NB4 (cell line): Measurements from ENCODE around the gene SASH1.
A peak's percentile ranks its signal among the peaks of the same experiment; 100 is the strongest.

Experiments used
- DNase-seq: peaks from one replicate; pipeline ENCODE4 v3.0.0; 2010; ENCODE audit warnings: low read depth
- H3K4me3 ChIP-seq: one replicate; pipeline ENCODE4 v1.5.1; 2011; ENCODE audit warnings: mild to moderate bottlenecking, low read depth, low read length, moderate library complexity
- MYC ChIP-seq: IDR thresholded peaks from 2 replicates; pipeline ENCODE4 v1.6.1; 2011; ENCODE audit warnings: low read depth, low read length
- POLR2A ChIP-seq: IDR thresholded peaks from 2 replicates; pipeline ENCODE4 v1.6.1; 2011; ENCODE audit warnings: mild to moderate bottlenecking; ENCODE audit not compliant: insufficient read length; ENCODE audit errors: extremely low read depth
- TF ChIP-seq, protein P1 (sequence below): IDR thresholded peaks from 2 replicates; pipeline ENCODE4 v1.6.1; 2011; ENCODE audit warnings: low read depth, low read length
- TF ChIP-seq, protein P2 (sequence below): IDR thresholded peaks from one replicate; pipeline ENCODE4 v1.5.1; 2012; ENCODE audit warnings: low read depth, low read length

SASH1 gene

DNA sequence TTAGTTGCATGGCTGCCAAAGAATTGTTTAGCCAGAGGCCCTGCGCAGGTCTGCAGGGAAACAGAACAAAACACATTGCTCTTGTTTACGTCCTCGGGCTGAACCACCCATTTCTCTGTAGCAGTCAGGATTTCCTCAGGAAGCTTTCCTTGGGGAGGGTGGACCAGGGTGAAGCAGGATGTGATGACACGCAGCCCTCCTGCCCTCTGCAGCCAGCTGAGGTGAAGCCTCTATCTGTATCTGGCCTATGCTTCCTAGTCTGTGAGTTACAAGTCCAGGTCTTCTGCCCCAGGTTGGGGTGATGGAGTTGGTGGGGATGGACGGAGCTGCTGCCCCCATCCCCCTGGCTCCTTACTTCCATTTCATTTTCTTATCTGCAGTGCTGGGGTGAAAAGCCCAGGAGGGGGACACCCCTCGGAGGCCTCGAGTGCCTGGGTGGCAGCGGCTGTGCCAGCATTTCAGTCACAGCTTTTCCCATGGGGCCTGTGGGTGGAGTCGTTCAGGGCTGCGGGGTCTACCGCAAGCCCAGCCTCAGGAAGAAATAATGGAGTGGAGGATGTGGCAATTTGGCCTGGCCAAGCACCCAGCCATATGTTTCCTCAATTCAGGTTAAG, 24.9 kb downstream of the SASH1 start:
- DNase-seq: peak; percentile 82
- H3K4me3 ChIP-seq: no peak overlapping the region
- TF ChIP-seq, protein P1, sequence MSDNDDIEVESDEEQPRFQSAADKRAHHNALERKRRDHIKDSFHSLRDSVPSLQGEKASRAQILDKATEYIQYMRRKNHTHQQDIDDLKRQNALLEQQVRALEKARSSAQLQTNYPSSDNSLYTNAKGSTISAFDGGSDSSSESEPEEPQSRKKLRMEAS: no peak
- TF ChIP-seq MYC (no peak), POLR2A (no peak)
- TF ChIP-seq, protein P2, sequence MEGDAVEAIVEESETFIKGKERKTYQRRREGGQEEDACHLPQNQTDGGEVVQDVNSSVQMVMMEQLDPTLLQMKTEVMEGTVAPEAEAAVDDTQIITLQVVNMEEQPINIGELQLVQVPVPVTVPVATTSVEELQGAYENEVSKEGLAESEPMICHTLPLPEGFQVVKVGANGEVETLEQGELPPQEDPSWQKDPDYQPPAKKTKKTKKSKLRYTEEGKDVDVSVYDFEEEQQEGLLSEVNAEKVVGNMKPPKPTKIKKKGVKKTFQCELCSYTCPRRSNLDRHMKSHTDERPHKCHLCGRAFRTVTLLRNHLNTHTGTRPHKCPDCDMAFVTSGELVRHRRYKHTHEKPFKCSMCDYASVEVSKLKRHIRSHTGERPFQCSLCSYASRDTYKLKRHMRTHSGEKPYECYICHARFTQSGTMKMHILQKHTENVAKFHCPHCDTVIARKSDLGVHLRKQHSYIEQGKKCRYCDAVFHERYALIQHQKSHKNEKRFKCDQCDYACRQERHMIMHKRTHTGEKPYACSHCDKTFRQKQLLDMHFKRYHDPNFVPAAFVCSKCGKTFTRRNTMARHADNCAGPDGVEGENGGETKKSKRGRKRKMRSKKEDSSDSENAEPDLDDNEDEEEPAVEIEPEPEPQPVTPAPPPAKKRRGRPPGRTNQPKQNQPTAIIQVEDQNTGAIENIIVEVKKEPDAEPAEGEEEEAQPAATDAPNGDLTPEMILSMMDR: no peak

DNA sequence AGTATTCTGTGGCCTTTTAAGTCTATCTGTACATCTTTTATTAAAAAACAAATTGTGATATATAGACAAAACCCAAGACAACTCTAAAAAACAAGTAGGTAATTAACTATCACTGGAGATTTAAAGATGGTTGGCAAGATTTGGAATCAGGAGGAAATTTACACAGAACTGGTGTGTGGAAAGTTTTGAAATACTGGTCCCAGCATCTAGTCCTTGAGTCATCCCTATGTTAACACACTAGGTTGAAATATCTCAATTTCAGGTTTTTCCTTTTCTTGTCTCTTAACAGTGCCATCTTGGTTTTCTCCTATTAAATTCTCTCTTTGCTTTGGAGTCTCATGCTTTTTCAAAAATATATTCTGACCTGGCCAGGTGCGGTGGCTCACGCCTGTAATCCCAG, 27.5 kb downstream of the SASH1 start:
- DNase-seq: no peak
- H3K4me3 ChIP-seq: no peak overlapping the region
- TF ChIP-seq, protein P1: no peak
- TF ChIP-seq POLR2A (no peak), MYC (no peak)
- TF ChIP-seq, protein P2: no peak

DNA sequence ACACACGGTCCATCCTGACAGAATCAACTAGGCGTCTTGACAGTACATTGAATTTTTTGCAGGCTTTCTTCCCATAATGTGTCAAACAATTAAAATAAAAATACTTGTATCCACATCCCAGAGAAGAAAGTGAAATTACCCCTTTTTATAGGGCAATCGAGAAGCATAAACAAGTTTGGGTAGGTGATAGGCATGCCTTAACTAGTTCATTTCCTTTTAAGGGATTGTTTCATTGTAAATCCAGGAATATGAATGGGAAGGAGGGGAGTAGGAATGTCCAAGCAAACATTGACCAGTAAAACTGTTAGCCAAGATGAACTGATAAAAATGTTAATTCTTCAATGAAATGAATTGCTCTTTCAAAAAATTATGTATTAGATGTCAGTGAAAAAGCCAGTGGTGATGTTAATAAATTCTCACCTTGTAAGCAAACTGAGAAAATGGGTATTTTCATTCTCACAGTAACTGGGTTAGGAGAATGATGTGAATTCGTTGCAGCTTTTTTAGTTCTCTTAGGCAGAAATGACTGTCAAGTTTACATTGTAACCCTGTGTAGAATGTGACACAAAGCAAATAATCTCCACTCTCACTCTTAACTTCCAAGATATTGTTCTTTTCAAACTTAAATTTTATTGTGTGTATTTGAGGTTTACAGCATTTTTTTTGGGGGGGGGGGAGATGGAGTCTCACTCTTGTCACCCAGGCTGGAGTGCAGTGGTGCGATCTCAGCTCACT, 31.6 kb downstream of the SASH1 start:
- no peak for DNase-seq
- TF ChIP-seq POLR2A (no peak), MYC (no peak)
- TF ChIP-seq, protein P1: no peak
- TF ChIP-seq, protein P2: no peak
- H3K4me3 ChIP-seq: no peak overlapping the region

DNA sequence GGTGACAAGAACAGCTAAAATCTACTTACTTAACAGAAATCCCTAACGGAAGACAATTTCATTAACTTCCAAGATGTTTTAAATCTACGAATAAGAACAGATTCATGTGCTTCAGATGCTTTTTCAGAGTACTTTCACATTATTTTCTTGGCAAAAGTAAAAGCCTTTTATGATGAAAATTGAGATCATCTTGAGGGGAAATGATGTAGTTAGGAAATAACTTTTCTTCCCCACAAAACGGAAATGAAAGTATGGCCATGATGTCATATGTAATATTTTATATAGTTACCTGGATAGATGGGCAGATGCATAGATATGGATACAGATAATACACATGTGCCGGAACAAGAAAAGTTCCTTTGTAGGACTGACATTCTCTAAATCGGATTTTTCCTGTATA, 32.8 kb downstream of the SASH1 start:
- H3K4me3 ChIP-seq: no peak overlapping the region
- no peak for DNase-seq
- TF ChIP-seq POLR2A: no peak
- TF ChIP-seq, protein P2: no peak
- no peak for TF ChIP-seq MYC
- TF ChIP-seq, protein P1: no peak

DNA sequence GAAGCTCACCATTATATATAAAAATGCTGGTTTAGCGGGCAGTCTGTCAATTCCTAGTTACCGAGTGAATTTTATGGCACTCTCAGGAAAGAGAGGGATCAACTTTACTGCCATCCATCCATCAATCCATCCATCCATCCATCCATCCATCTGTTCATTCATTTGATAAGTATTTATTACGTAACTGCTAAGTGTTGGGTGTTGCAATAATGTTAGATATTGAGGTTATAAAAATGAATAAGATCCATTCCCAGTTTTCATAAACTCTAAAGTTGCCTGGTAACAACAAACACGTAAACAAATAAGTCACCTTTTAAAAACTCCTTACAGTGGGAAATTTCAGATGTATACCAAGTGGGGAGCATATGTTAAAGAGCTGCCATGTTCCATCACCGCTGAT, 36.8 kb downstream of the SASH1 start:
- H3K4me3 ChIP-seq: no peak overlapping the region
- TF ChIP-seq MYC (no peak), POLR2A (no peak)
- TF ChIP-seq, protein P2: no peak
- TF ChIP-seq, protein P1: no peak
- DNase-seq: no peak
